SKM-1 treated with dmso at 0.1 percent for 144 hours (cell line): Measurements from ENCODE around the gene ANKHD1.
A peak's percentile ranks its signal among the peaks of the same experiment; 100 is the strongest.

Experiments
- DNase-seq: peaks from one replicate; lab custom pipeline; 2025; ENCODE audit not compliant: unreplicated experiment; lab: John Stamatoyannopoulos, UW

The ANKHD1 gene, protein sequence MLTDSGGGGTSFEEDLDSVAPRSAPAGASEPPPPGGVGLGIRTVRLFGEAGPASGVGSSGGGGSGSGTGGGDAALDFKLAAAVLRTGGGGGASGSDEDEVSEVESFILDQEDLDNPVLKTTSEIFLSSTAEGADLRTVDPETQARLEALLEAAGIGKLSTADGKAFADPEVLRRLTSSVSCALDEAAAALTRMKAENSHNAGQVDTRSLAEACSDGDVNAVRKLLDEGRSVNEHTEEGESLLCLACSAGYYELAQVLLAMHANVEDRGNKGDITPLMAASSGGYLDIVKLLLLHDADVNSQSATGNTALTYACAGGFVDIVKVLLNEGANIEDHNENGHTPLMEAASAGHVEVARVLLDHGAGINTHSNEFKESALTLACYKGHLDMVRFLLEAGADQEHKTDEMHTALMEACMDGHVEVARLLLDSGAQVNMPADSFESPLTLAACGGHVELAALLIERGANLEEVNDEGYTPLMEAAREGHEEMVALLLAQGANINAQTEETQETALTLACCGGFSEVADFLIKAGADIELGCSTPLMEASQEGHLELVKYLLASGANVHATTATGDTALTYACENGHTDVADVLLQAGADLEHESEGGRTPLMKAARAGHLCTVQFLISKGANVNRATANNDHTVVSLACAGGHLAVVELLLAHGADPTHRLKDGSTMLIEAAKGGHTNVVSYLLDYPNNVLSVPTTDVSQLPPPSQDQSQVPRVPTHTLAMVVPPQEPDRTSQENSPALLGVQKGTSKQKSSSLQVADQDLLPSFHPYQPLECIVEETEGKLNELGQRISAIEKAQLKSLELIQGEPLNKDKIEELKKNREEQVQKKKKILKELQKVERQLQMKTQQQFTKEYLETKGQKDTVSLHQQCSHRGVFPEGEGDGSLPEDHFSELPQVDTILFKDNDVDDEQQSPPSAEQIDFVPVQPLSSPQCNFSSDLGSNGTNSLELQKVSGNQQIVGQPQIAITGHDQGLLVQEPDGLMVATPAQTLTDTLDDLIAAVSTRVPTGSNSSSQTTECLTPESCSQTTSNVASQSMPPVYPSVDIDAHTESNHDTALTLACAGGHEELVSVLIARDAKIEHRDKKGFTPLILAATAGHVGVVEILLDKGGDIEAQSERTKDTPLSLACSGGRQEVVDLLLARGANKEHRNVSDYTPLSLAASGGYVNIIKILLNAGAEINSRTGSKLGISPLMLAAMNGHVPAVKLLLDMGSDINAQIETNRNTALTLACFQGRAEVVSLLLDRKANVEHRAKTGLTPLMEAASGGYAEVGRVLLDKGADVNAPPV (N-terminal part only)

DNA sequence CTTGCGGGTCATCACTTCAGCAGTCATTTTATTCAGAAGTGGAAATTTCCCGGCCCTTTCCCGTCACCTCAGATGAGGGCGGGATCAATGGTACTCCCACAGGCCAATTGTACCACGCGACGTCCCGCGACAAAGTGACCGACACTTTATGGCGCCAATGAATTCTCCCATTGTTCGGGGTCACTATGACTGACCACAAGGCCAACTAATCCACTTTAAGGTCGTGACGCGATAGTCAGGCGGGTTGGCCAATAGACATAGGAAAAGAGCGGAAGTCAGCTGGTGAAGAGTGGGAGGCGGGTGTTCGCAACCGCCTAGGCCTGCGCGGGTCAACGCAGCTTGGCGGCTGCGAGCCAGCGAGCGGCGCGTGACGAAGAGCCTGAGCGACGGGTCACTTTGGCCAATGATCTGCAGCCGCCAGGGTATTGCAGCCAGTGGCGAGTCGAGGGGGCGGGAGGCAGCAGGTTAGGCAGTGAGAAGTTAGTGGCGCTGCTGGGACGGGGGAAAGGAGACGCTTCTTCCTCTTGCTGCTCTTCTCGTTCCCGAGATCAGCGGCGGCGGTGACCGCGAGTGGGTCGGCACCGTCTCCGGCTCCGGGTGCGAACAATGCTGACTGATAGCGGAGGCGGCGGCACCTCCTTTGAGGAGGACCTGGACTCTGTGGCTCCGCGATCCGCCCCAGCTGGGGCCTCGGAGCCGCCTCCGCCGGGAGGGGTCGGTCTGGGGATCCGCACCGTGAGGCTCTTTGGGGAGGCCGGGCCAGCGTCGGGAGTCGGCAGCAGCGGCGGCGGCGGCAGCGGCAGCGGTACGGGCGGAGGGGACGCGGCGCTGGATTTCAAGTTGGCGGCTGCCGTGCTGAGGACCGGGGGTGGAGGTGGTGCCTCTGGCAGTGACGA, at the start of gene ANKHD1:
ANKHD1 (plus strand) TSS at position 472 of the 896 bp plus-strand sequence; CDS start at position 607, 135 bp downstream.
- DNase-seq = peak; percentile 100

DNA sequence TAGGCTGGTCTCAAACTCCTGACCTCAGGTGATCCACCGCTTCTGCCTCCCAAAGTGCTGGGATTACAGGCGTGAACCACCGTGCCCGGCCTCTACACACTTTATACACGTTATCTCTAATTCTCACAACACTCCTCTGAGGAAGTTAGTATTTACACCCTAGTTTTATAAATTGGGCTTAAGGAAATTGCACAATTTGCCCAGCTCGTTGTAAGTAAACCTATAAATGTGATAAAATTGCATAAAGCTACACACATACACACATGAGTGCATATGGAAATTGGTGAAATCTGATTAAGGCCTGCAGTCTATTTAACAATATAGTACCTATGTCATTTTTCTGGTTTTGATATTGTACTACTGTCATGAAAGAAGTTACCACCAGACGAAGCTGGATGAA, 46.1 kb upstream of the ANKHD1 start:
- DNase-seq = no peak

DNA sequence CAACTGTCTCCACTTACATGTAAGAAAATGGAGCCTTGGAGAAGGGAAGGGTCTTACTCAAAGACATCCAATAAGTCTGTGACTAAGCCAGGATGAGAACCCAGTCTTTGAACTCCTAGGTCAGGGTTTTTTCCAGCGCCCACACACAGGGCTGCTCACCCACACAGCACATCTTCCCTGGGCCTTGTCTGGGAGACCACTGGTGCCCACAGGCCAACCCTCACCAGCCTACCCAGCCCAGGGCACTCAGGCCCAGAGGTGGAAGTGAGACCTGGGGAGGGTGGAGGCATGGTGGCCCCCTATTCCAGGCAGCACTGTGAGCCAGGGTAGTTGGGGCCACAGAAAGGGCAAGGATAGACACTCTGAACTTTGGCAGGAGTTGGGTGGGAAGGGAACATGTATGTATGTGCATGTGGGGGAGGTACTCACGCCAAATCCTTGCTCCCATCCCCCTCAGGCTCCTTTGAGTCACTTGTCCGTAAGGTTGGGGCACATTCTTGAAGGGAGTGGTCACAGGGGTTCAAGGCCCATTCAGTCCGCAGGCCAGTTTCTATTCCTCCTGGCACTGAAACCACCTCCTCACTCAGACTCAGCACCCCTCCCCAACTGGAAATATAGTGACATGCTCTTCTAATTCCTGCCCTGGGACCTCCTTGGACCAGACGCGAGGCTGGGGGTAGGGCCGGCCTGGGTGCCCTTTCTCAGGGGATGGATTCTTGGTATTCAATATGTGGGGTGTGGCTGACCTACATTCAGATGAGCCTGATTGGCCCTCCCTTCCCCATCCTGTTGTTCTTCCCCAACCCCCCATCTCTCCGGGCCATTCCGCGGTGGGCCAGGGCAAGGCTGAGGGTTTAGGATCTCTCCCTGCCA, 44.5 kb upstream of the ANKHD1 start:
- DNase-seq = no peak

DNA sequence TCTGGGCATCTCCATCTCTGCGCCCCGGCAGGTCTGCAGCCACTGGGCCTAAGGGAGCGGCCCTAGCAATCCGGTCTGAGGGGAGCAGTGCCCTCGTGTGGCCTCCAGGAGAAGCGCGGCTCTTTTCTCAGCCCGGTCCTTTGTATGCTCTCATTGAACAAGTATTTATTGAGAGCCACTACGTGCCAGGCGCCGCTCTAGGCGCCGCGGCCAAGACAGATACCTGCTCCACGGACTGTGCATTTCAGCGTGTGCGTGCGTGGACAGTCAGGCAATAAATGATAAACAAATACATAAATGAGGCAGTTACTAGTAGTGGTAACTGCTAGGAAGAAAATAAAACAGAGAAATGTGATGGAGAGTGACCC, 43.9 kb upstream of the ANKHD1 start:
- peak; percentile 65 for DNase-seq

DNA sequence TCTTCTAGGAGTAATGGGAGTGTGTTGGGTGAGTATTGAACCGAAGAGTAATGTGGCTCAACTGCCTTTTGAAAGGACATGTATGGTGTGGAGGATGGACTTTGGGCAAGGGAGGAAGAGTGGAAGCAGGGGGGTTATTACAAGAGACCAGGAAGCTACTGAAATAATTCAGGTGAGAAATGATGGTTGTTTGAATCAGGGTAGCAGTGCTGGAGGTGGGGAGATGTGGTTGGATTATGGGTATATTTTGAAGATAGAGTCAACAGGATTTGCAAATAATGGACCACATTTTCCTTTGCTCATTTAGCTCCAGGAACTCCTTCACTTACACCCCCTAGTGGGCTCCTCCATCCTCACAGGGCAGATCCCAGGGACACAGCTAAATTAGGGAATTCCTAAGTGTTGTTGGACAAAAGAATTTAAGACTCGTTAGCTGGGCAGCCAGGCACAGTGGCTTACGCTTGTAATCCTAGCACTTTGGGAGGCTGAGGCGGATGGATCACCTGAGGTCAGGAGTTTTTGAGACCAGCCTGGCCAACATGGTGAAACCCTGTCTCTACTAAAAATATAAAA, 42.8 kb upstream of the ANKHD1 start:
- no peak for DNase-seq

DNA sequence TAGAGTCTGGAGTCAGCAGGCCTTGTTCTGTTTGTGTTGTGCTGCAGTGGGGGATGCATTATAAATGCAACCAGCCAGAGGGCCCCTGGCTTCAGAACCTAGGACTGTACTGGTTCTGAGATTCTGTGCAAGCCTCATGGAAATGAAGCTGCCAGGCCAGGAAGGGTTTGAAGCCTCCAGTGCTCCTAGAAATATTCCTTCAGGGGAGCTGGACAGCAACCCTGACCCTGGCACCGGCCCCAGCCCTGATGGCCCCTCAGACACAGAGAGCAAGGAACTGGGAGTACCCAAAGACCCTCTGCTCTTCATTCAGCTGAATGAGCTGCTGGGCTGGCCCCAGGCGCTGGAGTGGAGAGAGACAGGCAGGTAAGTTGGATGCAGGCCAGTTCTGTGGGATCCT, 41.5 kb upstream of the ANKHD1 start, which contains the start of gene SLC4A9:
SLC4A9 (plus strand) TSS at position 94 of the 400 bp plus-strand sequence; CDS start at position 137, 43 bp downstream.
- DNase-seq = no peak

DNA sequence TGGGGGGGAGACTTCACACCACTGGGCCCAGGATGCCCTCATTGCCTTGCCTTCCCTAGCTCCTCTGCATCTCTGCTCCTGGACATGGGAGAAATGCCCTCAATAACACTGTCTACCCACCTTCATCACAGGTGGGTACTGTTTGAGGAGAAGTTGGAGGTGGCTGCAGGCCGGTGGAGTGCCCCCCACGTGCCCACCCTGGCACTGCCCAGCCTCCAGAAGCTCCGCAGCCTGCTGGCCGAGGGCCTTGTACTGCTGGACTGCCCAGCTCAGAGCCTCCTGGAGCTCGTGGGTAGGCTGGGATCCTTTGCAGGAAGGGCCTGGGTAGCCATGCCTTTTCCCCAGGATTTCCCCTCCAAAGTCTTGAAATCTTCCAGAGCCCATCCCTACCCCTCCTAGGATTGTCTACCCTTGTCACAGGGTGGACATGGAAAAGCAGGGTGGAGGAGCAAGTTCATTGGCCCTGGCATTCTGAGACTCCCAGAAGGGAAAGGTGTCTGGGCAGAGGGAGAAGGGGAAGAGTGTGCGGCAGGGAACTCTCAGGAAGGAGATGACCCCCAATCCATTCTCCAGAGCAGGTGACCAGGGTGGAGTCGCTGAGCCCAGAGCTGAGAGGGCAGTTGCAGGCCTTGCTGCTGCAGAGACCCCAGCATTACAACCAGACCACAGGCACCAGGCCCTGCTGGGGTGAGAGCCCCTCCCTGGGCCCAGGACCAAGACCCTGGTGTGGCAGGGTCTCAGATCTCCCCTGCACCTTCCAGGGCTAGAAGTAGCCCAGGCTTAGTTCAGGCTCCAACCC, 40.8 kb upstream of the ANKHD1 start:
- DNase-seq = no peak

DNA sequence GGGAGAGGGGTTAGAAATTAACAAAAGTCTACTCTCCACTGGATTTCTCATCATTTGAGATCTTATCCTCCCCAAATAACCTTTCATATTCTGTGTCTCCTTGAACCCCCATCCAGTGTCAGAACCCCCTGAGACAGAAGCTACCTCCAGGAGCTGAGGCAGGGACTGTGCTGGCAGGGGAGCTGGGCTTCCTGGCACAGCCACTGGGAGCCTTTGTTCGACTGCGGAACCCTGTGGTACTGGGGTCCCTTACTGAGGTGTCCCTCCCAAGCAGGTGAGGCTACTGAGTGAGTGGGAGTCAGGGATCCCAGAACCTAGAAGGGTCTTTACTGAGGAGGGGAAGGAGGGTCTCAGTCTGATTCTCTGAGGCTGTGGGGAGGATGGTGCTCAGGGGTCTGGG, 39.7 kb upstream of the ANKHD1 start:
- no peak for DNase-seq

DNA sequence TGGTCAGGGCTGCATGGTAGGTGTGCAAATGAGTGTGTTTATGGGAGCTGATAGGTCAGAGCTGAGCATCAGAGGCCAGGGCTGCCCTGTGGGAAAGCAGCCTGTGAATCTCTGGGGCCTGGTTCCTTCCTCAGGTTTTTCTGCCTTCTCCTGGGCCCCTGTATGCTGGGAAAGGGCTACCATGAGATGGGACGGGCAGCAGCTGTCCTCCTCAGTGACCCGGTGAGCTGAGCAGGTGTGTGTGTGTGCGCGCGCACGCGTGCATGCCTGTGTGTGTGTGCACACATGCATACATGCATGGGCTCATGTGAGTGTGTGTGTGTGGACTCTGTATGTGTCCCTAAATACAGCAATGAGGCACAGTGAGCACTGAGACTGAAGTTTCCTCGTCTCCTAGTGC, 39.3 kb upstream of the ANKHD1 start:
- no peak for DNase-seq

DNA sequence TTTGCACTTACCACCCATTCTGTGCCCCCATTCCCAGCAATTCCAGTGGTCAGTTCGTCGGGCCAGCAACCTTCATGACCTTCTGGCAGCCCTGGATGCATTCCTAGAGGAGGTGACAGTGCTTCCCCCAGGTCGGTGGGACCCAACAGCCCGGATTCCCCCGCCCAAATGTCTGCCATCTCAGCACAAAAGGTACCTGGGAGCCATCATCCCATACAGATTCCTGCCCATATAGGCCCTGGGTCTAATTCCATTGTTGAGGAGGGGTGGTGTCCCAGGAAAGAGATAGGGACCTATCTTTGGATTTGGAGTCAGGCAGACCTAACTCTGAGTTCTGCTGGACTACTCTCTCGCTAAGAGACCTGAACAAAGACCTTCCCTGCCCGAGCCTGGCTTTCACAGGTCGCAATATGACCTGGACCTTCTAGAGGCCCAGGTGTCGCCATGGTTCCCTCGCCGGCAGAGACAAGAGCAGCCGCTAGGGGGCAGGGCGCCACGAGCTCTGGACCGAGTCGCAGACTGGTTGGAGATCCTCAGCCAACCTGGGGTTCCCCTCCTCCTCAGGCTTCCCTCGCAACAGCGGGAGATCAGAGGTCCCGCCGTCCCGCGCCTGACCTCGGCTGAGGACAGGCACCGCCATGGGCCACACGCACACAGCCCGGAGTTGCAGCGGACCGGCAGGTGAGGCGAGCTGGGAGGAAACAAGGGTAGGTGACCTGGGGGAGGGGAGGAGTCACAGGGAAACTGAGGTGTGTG, 38.6 kb upstream of the ANKHD1 start:
- peak; percentile 65 for DNase-seq

DNA sequence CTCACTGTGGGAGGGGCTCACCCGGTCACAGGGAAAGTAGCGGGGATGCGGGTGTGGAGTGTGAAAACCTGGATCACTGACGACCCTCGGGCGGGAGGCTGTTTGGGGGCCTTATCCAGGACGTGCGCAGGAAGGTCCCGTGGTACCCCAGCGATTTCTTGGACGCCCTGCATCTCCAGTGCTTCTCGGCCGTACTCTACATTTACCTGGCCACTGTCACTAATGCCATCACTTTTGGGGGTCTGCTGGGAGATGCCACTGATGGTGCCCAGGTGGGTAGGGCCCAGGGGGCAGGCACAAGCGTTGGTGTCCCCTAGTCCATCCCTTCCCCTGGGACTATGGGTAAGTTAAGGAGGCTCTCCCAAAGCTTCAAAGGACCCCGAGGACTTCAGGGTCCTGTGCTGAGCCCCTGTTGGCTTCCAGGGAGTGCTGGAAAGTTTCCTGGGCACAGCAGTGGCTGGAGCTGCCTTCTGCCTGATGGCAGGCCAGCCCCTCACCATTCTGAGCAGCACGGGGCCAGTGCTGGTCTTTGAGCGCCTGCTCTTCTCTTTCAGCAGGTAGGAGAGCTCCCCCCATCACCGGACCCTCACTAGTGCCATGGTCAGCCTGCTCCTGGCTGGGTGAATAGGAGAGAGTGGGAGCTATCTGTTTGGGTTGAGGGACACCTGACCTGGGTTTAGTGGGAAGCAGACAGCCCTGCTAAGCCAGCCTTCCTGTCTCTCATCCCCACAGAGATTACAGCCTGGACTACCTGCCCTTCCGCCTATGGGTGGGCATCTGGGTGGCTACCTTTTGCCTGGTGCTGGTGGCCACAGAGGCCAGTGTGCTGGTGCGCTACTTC, 37.8 kb upstream of the ANKHD1 start:
- no peak for DNase-seq

DNA sequence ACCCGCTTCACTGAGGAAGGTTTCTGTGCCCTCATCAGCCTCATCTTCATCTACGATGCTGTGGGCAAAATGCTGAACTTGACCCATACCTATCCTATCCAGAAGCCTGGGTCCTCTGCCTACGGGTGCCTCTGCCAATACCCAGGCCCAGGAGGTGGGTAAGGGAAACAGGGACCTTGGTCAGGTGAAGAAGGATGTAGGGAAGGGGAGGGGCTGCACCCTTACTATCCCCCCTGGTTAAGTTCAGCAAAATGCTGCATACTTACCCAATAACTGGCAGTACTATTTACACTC, 37.2 kb upstream of the ANKHD1 start:
- DNase-seq = no peak

DNA sequence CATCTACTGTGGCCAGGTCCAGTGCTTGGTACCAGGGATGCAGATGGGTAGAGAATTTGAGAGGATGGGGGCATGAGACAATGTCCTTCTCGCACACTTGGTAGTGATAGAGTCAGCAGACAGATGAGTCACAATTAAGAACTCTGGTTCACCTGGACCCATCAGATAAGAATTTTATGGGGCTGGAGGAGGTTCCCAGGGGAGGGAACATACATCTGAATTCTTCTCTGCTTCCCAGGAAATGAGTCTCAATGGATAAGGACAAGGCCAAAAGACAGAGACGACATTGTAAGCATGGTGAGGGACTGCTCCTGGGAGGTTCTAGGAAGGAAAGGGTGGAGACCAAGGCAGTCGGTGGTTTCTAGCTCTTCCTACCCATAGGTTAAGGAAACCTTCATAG, 36.4 kb upstream of the ANKHD1 start:
- DNase-seq = no peak

DNA sequence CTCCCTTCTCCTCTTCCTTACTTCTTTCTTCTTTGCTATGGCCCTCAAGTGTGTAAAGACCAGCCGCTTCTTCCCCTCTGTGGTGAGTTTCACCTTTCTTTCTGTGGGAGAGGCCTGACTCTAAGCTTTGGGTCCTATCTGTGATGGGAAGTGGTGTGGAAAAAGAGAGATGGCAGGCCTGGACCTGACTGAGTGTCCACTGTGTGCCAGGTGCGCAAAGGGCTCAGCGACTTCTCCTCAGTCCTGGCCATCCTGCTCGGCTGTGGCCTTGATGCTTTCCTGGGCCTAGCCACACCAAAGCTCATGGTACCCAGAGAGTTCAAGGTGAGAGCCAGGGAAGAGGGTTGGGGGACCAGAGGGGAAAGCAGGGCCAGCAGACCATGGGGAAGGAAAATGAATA, 35.7 kb upstream of the ANKHD1 start:
- DNase-seq = no peak

DNA sequence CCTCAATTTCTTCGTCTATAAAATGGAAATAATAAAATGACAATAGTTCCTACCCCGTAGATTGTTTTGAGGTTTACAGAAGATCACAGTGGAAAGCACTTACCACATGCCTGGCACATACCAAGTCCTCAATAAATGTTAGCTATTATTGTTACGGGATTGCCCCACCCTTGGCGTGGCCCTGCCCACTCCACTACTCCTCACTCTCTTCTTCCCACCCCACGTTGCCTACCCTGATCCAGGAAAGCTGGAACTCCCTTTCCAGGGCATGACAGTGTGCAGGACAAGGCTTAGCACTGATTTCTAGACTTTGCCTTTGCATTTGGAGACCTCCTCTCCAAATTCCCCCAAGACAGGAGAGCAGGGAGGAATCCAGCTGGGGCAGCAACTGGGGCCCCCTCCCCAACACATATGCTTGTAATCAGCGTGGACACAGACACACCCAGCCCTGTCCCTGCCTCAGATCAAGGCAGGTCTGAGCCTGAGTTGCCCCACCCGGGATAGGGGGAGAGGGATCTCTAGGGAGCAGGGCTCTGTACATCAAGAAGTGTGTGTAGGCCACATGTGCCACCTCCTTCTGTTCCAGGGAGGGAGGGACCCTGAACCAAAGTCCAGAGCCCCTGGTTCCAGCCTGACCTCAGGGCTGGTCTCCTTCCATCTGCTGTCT, 34.9 kb upstream of the ANKHD1 start:
- DNase-seq = no peak
